ENCODE data around the gene GPATCH2L. TPM values are rescaled to one million over a fixed set of nuclear protein-coding genes. Genes with fewer than 3 reads are reported as not detected.

The GPATCH2L gene
- total RNA-seq, 1 donor from 2014 or later, result 78.8 TPM

- TF ChIP-seq CTCF (IDR thresholded peaks at IDR 0.05; ENCODE audit: unreplicated experiment), result no peak
- Mint-ChIP-seq H3K4me1 (ENCODE audit: unreplicated experiment) (no peaks in the 10 kb centered on the region), H3K36me3 (ENCODE audit: low read depth, unreplicated experiment) (peaks cover 22% of the 10 kb centered on the region), H3K27ac (ENCODE audit: unreplicated experiment) (no peak overlapping the region), H3K4me3 (ENCODE audit: unreplicated experiment) (no peak overlapping the region), H3K27me3 (ENCODE audit: unreplicated experiment) (no peaks in the 10 kb centered on the region), H3K9me3 (ENCODE audit: unreplicated experiment) (no peaks in the 10 kb centered on the region)
- DNase-seq (ENCODE audit: low spot score), result no peak
Measured at GRCh38 chr14:76175942-76176341, 24.2 kb downstream of the GPATCH2L start.

GRCh38 chr14:76181546-76181945, 29.8 kb downstream of the GPATCH2L start:
- TF ChIP-seq CTCF (IDR thresholded peaks at IDR 0.05; ENCODE audit: unreplicated experiment), result peak; percentile 50
- DNase-seq (ENCODE audit: low spot score), result no peak
- H3K4me1 Mint-ChIP-seq (ENCODE audit: unreplicated experiment), result peaks cover 27% of the 10 kb centered on the region
- H3K27me3 Mint-ChIP-seq (ENCODE audit: unreplicated experiment), result peaks cover 3% of the 10 kb centered on the region
- no peaks in the 10 kb centered on the region for H3K9me3 Mint-ChIP-seq (ENCODE audit: unreplicated experiment)
- no peak overlapping the region for H3K4me3 Mint-ChIP-seq (ENCODE audit: unreplicated experiment)
- H3K36me3 Mint-ChIP-seq (ENCODE audit: low read depth, unreplicated experiment), result peaks cover 38% of the 10 kb centered on the region
- no peak overlapping the region for H3K27ac Mint-ChIP-seq (ENCODE audit: unreplicated experiment)

GRCh38 chr14:76186308-76187027, 34.7 kb downstream of the GPATCH2L start:
- Mint-ChIP-seq H3K4me3 (ENCODE audit: unreplicated experiment) (no peak overlapping the region), H3K27ac (ENCODE audit: unreplicated experiment) (peak overlapping the region; percentile 16), H3K27me3 (ENCODE audit: unreplicated experiment) (peaks cover 3% of the 10 kb centered on the region), H3K4me1 (ENCODE audit: unreplicated experiment) (peaks cover 41% of the 10 kb centered on the region), H3K36me3 (ENCODE audit: low read depth, unreplicated experiment) (peaks cover 15% of the 10 kb centered on the region), H3K9me3 (ENCODE audit: unreplicated experiment) (no peaks in the 10 kb centered on the region)
- DNase-seq (ENCODE audit: low spot score), result no peak
- TF ChIP-seq CTCF (IDR thresholded peaks at IDR 0.05; ENCODE audit: unreplicated experiment), result no peak

- Mint-ChIP-seq H3K4me3 (ENCODE audit: unreplicated experiment) (no peak overlapping the region), H3K27me3 (ENCODE audit: unreplicated experiment) (no peaks in the 10 kb centered on the region), H3K36me3 (ENCODE audit: low read depth, unreplicated experiment) (peaks cover 9% of the 10 kb centered on the region), H3K4me1 (ENCODE audit: unreplicated experiment) (peaks cover 29% of the 10 kb centered on the region), H3K27ac (ENCODE audit: unreplicated experiment) (no peak overlapping the region), H3K9me3 (ENCODE audit: unreplicated experiment) (no peaks in the 10 kb centered on the region)
- DNase-seq (ENCODE audit: low spot score), result no peak
- TF ChIP-seq CTCF (IDR thresholded peaks at IDR 0.05; ENCODE audit: unreplicated experiment), result no peak
Measured at GRCh38 chr14:76191297-76191696, 39.6 kb downstream of the GPATCH2L start.

- no peak for DNase-seq (ENCODE audit: low spot score)
- Mint-ChIP-seq H3K4me1 (ENCODE audit: unreplicated experiment) (peaks cover 20% of the 10 kb centered on the region), H3K9me3 (ENCODE audit: unreplicated experiment) (no peaks in the 10 kb centered on the region), H3K36me3 (ENCODE audit: low read depth, unreplicated experiment) (peaks cover 14% of the 10 kb centered on the region), H3K27me3 (ENCODE audit: unreplicated experiment) (no peaks in the 10 kb centered on the region), H3K4me3 (ENCODE audit: unreplicated experiment) (no peak overlapping the region), H3K27ac (ENCODE audit: unreplicated experiment) (no peak overlapping the region)
- no peak for TF ChIP-seq CTCF (IDR thresholded peaks at IDR 0.05; ENCODE audit: unreplicated experiment)
Measured at GRCh38 chr14:76193696-76194095, 42.0 kb downstream of the GPATCH2L start.
